Activated naive CD8-positive, alpha-beta T cell treated with anti-CD3 and anti-CD28 coated beads, Interleukin-2, amount 10 ng/mL, durations not matched to agents 7 days and 5 days (primary cell): Measurements from ENCODE around the gene CACNA1B. TPM values are rescaled to one million over a fixed set of nuclear protein-coding genes. Genes with fewer than 3 reads are reported as not detected.
"Not testable (repeated sequence)": the region's sequence is repeated elsewhere in the genome, so short reads cannot be mapped to it uniquely, and the experiment has no call there.

Source experiments
- ATAC-seq: fragments of 150-1000 bp; cut with Tn5 transposase; one replicate; pipeline ENCODE4 v1.10.0; 2021; ENCODE audit warnings: low read depth, moderate library complexity
- POLR2A ChIA-PET: fragments of 350-600 bp; sonication (Branson Sonifier 250); formaldehyde crosslinking; loops from one replicate; lab custom pipeline; 2021; ENCODE audit warnings: antibody characterized with exemption; lab: Charles Lee
- DNase-seq: peaks from one replicate; pipeline ENCODE4 v3.0.0; 2021
- H3K27ac Mint-ChIP-seq: one replicate; pipeline ENCODE4 v1.8.0; 2022; ENCODE audit warnings: mild to moderate bottlenecking, mixed read lengths
- H3K27me3 Mint-ChIP-seq: one replicate; pipeline ENCODE4 v1.8.0; 2022; ENCODE audit warnings: mild to moderate bottlenecking, moderate library complexity, mixed read lengths
- H3K36me3 Mint-ChIP-seq: one replicate; pipeline ENCODE4 v1.8.0; 2021; ENCODE audit warnings: mild to moderate bottlenecking, mixed read lengths
- H3K4me1 Mint-ChIP-seq: one replicate; pipeline ENCODE4 v1.8.0; 2021; ENCODE audit warnings: mixed read lengths
- H3K4me3 Mint-ChIP-seq: one replicate; pipeline ENCODE4 v1.8.0; 2022; ENCODE audit warnings: mild to moderate bottlenecking, moderate library complexity, mixed read lengths
- H3K9me3 Mint-ChIP-seq: one replicate; pipeline ENCODE4 v1.8.0; 2021; ENCODE audit warnings: mixed read lengths
- total RNA-seq, 2 experiments: library from RNA; stranded (reverse); gene quantifications; one replicate each; pipeline ENCODE4 v1.2.3, GENCODE V29; 2021

CACNA1B gene
- total RNA-seq, 2 experiments from 2014 or later: not detected

GRCh38 chr9:137875354-137875753 is 2.2 kb upstream of the CACNA1B start:
- H3K27ac Mint-ChIP-seq: no peak overlapping the region
- ATAC-seq (no peak), DNase-seq (no peak)
- H3K4me1 Mint-ChIP-seq: no peaks in the 10 kb centered on the region
- POLR2A ChIA-PET: no interaction called here
- H3K9me3 Mint-ChIP-seq: no peaks in the 10 kb centered on the region
- no peak overlapping the region for H3K4me3 Mint-ChIP-seq
- H3K36me3 Mint-ChIP-seq: no peaks in the 10 kb centered on the region
- H3K27me3 Mint-ChIP-seq: peaks cover 13% of the 10 kb centered on the region

GRCh38 chr9:137875846-137876245 is 1.7 kb upstream of the CACNA1B start:
- no peaks in the 10 kb centered on the region for H3K9me3 Mint-ChIP-seq
- no peak for ATAC-seq
- no peak overlapping the region for H3K27ac Mint-ChIP-seq
- peaks cover 13% of the 10 kb centered on the region for H3K27me3 Mint-ChIP-seq
- no peaks in the 10 kb centered on the region for H3K36me3 Mint-ChIP-seq
- H3K4me3 Mint-ChIP-seq: no peak overlapping the region
- POLR2A ChIA-PET: no interaction called here
- DNase-seq: no peak
- H3K4me1 Mint-ChIP-seq: no peaks in the 10 kb centered on the region

GRCh38 chr9:137876269-137876668 is 1.3 kb upstream of the CACNA1B start:
- H3K4me3 Mint-ChIP-seq: peak overlapping the region; percentile 52
- POLR2A ChIA-PET: no interaction called here
- H3K9me3 Mint-ChIP-seq: no peaks in the 10 kb centered on the region
- no peak overlapping the region for H3K27ac Mint-ChIP-seq
- ATAC-seq (no peak), DNase-seq (no peak)
- H3K27me3 Mint-ChIP-seq: peaks cover 13% of the 10 kb centered on the region
- no peaks in the 10 kb centered on the region for H3K36me3 Mint-ChIP-seq
- H3K4me1 Mint-ChIP-seq: no peaks in the 10 kb centered on the region

- Mint-ChIP-seq H3K36me3 (no peaks in the 10 kb centered on the region), H3K4me3 (peak overlapping the region; percentile 52), H3K4me1 (no peaks in the 10 kb centered on the region), H3K27ac (no peak overlapping the region), H3K27me3 (peaks cover 13% of the 10 kb centered on the region), H3K9me3 (no peaks in the 10 kb centered on the region)
- no peak for DNase-seq
- no peak for ATAC-seq
- POLR2A ChIA-PET: no interaction called here
These were observed 698 bp upstream of the CACNA1B start for GRCh38 chr9:137876781-137877386.

- POLR2A ChIA-PET: no interaction called here
- Mint-ChIP-seq H3K36me3 (no peaks in the 10 kb centered on the region), H3K9me3 (no peaks in the 10 kb centered on the region), H3K27me3 (peaks cover 13% of the 10 kb centered on the region), H3K27ac (no peak overlapping the region), H3K4me1 (no peaks in the 10 kb centered on the region), H3K4me3 (no peak overlapping the region)
- peak; percentile 61 for ATAC-seq
- peak; percentile 74 for DNase-seq
These were observed 762 bp downstream of the CACNA1B start for GRCh38 chr9:137878146-137878941.

GRCh38 chr9:137879052-137879451 is 1.5 kb downstream of the CACNA1B start:
- no peaks in the 10 kb centered on the region for H3K9me3 Mint-ChIP-seq
- no peak overlapping the region for H3K4me3 Mint-ChIP-seq
- ATAC-seq (no peak), DNase-seq (no peak)
- no peaks in the 10 kb centered on the region for H3K36me3 Mint-ChIP-seq
- H3K27me3 Mint-ChIP-seq: peaks cover 13% of the 10 kb centered on the region
- no peak overlapping the region for H3K27ac Mint-ChIP-seq
- H3K4me1 Mint-ChIP-seq: no peaks in the 10 kb centered on the region
- POLR2A ChIA-PET: no interaction called here

- ATAC-seq (no peak), DNase-seq (no peak)
- no peaks in the 10 kb centered on the region for H3K4me1 Mint-ChIP-seq
- no peaks in the 10 kb centered on the region for H3K36me3 Mint-ChIP-seq
- no peak overlapping the region for H3K27ac Mint-ChIP-seq
- POLR2A ChIA-PET: interaction anchor here (0.6 kb wide), 1 partner anchor 46 kb away, joined by 3 read pairs; no protein-coding TSS in a partner anchor
- H3K4me3 Mint-ChIP-seq: no peak overlapping the region
- peaks cover 13% of the 10 kb centered on the region for H3K27me3 Mint-ChIP-seq
- no peaks in the 10 kb centered on the region for H3K9me3 Mint-ChIP-seq
These were observed 2.1 kb downstream of the CACNA1B start for GRCh38 chr9:137879566-137880150.

GRCh38 chr9:137880160-137880975 is 2.8 kb downstream of the CACNA1B start:
- Mint-ChIP-seq H3K36me3 (no peaks in the 10 kb centered on the region), H3K27ac (no peak overlapping the region), H3K4me3 (no peak overlapping the region), H3K27me3 (peaks cover 7% of the 10 kb centered on the region), H3K4me1 (no peaks in the 10 kb centered on the region), H3K9me3 (no peaks in the 10 kb centered on the region)
- POLR2A ChIA-PET: no interaction called here
- ATAC-seq: no peak
- DNase-seq: no peak

- no peak overlapping the region for H3K4me3 Mint-ChIP-seq
- H3K27ac Mint-ChIP-seq: no peak overlapping the region
- no peak for ATAC-seq
These were observed 3.5 kb downstream of the CACNA1B start for GRCh38 chr9:137880976-137881530.

GRCh38 chr9:137881591-137882505 is 4.3 kb downstream of the CACNA1B start:
- Mint-ChIP-seq H3K27ac (no peak overlapping the region), H3K4me1 (no peaks in the 10 kb centered on the region), H3K36me3 (no peaks in the 10 kb centered on the region), H3K4me3 (no peak overlapping the region), H3K27me3 (no peaks in the 10 kb centered on the region), H3K9me3 (no peaks in the 10 kb centered on the region)
- ATAC-seq: no peak
- DNase-seq: no peak
- POLR2A ChIA-PET: no interaction called here

More at GRCh38 chr9:137880976-137881530, 3.5 kb downstream of the CACNA1B start:
- no peaks in the 10 kb centered on the region for H3K36me3 Mint-ChIP-seq
- H3K27me3 Mint-ChIP-seq: peaks cover 6% of the 10 kb centered on the region
- no peaks in the 10 kb centered on the region for H3K9me3 Mint-ChIP-seq
- DNase-seq: no peak
- no peaks in the 10 kb centered on the region for H3K4me1 Mint-ChIP-seq
- POLR2A ChIA-PET: no interaction called here

- Mint-ChIP-seq H3K27me3 (no peaks in the 10 kb centered on the region), H3K4me3 (no peak overlapping the region), H3K4me1 (no peaks in the 10 kb centered on the region), H3K36me3 (no peaks in the 10 kb centered on the region), H3K9me3 (no peaks in the 10 kb centered on the region), H3K27ac (no peak overlapping the region)
- POLR2A ChIA-PET: no interaction called here
- no peak for DNase-seq
- ATAC-seq: no peak
These were observed 4.9 kb downstream of the CACNA1B start for GRCh38 chr9:137882506-137882821.

GRCh38 chr9:137883977-137884376 is 6.4 kb downstream of the CACNA1B start:
- H3K9me3 Mint-ChIP-seq, H3K36me3 Mint-ChIP-seq, POLR2A ChIA-PET: not testable (repeated sequence)

More at GRCh38 chr9:137883977-137884376, 6.4 kb downstream of the CACNA1B start:
- DNase-seq, H3K4me1 Mint-ChIP-seq, ATAC-seq, H3K27ac Mint-ChIP-seq, H3K4me3 Mint-ChIP-seq, H3K27me3 Mint-ChIP-seq: not testable (repeated sequence)
